Panc1 (cell line): ENCODE data around the gene ZNF789. TPM values are rescaled to one million over a fixed set of nuclear protein-coding genes. Genes with fewer than 3 reads are reported as not detected.

Experiments used
- ATAC-seq: fragments of 200-7000 bp; cut with Tn5 transposase; 2 replicates; pipeline ENCODE4 v1.9.1; 2020; ENCODE audit warnings: mild to moderate bottlenecking, moderate library complexity
- BruUV-seq: library from RNA; stranded (reverse); fragments of 400-500 nt; replicated peaks from 2 replicates; lab custom pipeline; 2021; lab: Mats Ljungman, UMichigan
- CTCF ChIA-PET: fragments of 300-600 bp; sonication (Branson Sonifier 250); formaldehyde crosslinking; loops from one replicate; lab custom pipeline; 2022; ENCODE audit warnings: antibody characterized with exemption; lab: Charles Lee
- POLR2A ChIA-PET: fragments of 300-600 bp; sonication (Branson Sonifier 250); formaldehyde crosslinking; loops from one replicate; lab custom pipeline; 2022; ENCODE audit warnings: antibody characterized with exemption; lab: Charles Lee
- DNase-seq: peaks from one replicate; pipeline ENCODE4 v3.0.0-alpha.2; 2010; ENCODE audit warnings: low read depth, low spot score
- H3K27ac ChIP-seq: 2 replicates; pipeline ENCODE4 v1.5.1; 2011; ENCODE audit warnings: mild to moderate bottlenecking, low read length, inconsistent platforms
- H3K27me3 ChIP-seq: fragments of 200-500 bp; sonication (Bioruptor generic); 2 replicates; pipeline ENCODE4 v1.6.0; 2014; ENCODE audit warnings: low read length, inconsistent platforms; ENCODE audit not compliant: control insufficient read depth, insufficient read depth
- H3K36me3 ChIP-seq: fragments of 200-500 bp; sonication (Bioruptor generic); 2 replicates; pipeline ENCODE4 v1.5.1; 2014; ENCODE audit warnings: inconsistent platforms, mild to moderate bottlenecking, low read length, moderate library complexity; ENCODE audit not compliant: control insufficient read depth, insufficient read depth
- H3K4me1 ChIP-seq: 2 replicates; pipeline ENCODE4 v1.5.1; 2011; ENCODE audit warnings: inconsistent platforms, mild to moderate bottlenecking, low read length, moderate library complexity; ENCODE audit not compliant: control insufficient read depth, insufficient read depth
- H3K4me3 ChIP-seq, 2 experiments: 2 replicates each; pipeline ENCODE4 v1.5.1; 2011 to 2012; ENCODE audit warnings: low read depth in 2 of 2, low read length in 2 of 2, mild to moderate bottlenecking in 2 of 2, inconsistent platforms in 1 of 2, moderate library complexity in 1 of 2
- H3K9me3 ChIP-seq: fragments of 200-500 bp; sonication (Bioruptor generic); 2 replicates; pipeline ENCODE4 v1.5.1; 2014; ENCODE audit warnings: low read depth, mild to moderate bottlenecking, inconsistent platforms, low read length, moderate library complexity; ENCODE audit not compliant: control insufficient read depth, insufficient read depth
- POLR2AphosphoS5 ChIP-seq: IDR thresholded peaks from 2 replicates; pipeline ENCODE4 v1.6.1; 2012; ENCODE audit warnings: mild to moderate bottlenecking, low read depth, low read length, moderate library complexity
- SIN3A ChIP-seq: IDR thresholded peaks from 2 replicates; pipeline ENCODE4 v1.6.1; 2012; ENCODE audit warnings: low read depth, mild to moderate bottlenecking, low read length, moderate library complexity, borderline replicate concordance; ENCODE audit not compliant: insufficient read depth
- TCF7L2 ChIP-seq: IDR thresholded peaks from 2 replicates; pipeline ENCODE4 v1.6.1; 2011; ENCODE audit warnings: mild to moderate bottlenecking, low read depth, low read length, inconsistent platforms
- in situ Hi-C: cut with HindIII; loops from 2 replicates; pipeline ENCODE4 v1.10.0; 2016; ENCODE audit warnings: low sequenced_read_pairs, low pct_unique_long_range_greater_than_20kb
- intact Hi-C: fragments of 100-400 bp; cut with micrococcal nuclease; formaldehyde crosslinking; loops from one replicate; pipeline ENCODE4 v1.10.0; 2022; ENCODE audit not compliant: unreplicated experiment
- total RNA-seq: library from RNA; stranded (reverse); gene quantifications from one replicate; pipeline ENCODE4 v1.2.1, GENCODE V29; 2021; ENCODE audit not compliant: unreplicated experiment
- TF ChIP-seq, protein P1 (sequence below), 2 experiments: IDR thresholded peaks; 2 replicates each; pipeline ENCODE4 v1.6.1; 2011 to 2012; ENCODE audit warnings: low read depth in 2 of 2, control low read depth in 1 of 2, low read length in 1 of 2, mild to moderate bottlenecking in 1 of 2, moderate library complexity in 1 of 2; ENCODE audit not compliant: insufficient read depth in 1 of 2
- TF ChIP-seq, protein P2 (sequence below): fragments of 450-650 bp; IDR thresholded peaks from 2 replicates; pipeline ENCODE4 v1.5.1; 2017; ENCODE audit warnings: mild to moderate bottlenecking

ZNF789 gene
- total RNA-seq, 1 experiment from 2014 or later = 15.1 TPM

- Histone ChIP-seq H3K4me3 (no peak overlapping the region), H3K27ac (no peak overlapping the region), H3K4me1 (no peaks in the 10 kb centered on the region), H3K9me3 (peaks cover 7% of the 10 kb centered on the region; the same call in 1 of the 2 replicates), H3K36me3 (peaks cover 9% of the 10 kb centered on the region; the same call in 1 of the 2 replicates), H3K27me3 (no peaks in the 10 kb centered on the region)
- in situ Hi-C loops = no loop called here
- ChIA-PET CTCF (no interaction called here), POLR2A (no interaction called here)
- DNase-seq = no peak
- intact Hi-C loops = no loop called here
- TF ChIP-seq SIN3A (no peak), TCF7L2 (no peak), POLR2AphosphoS5 (no peak)
- TF ChIP-seq, protein P1, sequence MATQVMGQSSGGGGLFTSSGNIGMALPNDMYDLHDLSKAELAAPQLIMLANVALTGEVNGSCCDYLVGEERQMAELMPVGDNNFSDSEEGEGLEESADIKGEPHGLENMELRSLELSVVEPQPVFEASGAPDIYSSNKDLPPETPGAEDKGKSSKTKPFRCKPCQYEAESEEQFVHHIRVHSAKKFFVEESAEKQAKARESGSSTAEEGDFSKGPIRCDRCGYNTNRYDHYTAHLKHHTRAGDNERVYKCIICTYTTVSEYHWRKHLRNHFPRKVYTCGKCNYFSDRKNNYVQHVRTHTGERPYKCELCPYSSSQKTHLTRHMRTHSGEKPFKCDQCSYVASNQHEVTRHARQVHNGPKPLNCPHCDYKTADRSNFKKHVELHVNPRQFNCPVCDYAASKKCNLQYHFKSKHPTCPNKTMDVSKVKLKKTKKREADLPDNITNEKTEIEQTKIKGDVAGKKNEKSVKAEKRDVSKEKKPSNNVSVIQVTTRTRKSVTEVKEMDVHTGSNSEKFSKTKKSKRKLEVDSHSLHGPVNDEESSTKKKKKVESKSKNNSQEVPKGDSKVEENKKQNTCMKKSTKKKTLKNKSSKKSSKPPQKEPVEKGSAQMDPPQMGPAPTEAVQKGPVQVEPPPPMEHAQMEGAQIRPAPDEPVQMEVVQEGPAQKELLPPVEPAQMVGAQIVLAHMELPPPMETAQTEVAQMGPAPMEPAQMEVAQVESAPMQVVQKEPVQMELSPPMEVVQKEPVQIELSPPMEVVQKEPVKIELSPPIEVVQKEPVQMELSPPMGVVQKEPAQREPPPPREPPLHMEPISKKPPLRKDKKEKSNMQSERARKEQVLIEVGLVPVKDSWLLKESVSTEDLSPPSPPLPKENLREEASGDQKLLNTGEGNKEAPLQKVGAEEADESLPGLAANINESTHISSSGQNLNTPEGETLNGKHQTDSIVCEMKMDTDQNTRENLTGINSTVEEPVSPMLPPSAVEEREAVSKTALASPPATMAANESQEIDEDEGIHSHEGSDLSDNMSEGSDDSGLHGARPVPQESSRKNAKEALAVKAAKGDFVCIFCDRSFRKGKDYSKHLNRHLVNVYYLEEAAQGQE (IDR thresholded peaks at IDR 0.05; ENCODE audit: insufficient read depth in 1 of 2, low read depth in 2 of 2, low read length in 1 of 2) = no peak
- TF ChIP-seq, protein P2, sequence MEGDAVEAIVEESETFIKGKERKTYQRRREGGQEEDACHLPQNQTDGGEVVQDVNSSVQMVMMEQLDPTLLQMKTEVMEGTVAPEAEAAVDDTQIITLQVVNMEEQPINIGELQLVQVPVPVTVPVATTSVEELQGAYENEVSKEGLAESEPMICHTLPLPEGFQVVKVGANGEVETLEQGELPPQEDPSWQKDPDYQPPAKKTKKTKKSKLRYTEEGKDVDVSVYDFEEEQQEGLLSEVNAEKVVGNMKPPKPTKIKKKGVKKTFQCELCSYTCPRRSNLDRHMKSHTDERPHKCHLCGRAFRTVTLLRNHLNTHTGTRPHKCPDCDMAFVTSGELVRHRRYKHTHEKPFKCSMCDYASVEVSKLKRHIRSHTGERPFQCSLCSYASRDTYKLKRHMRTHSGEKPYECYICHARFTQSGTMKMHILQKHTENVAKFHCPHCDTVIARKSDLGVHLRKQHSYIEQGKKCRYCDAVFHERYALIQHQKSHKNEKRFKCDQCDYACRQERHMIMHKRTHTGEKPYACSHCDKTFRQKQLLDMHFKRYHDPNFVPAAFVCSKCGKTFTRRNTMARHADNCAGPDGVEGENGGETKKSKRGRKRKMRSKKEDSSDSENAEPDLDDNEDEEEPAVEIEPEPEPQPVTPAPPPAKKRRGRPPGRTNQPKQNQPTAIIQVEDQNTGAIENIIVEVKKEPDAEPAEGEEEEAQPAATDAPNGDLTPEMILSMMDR = no peak
- no TSS peak for BruUV-seq
- no peak for ATAC-seq
Measured at GRCh38 chr7:99521399-99521798, 48.7 kb downstream of the ZNF789 start.

DNA sequence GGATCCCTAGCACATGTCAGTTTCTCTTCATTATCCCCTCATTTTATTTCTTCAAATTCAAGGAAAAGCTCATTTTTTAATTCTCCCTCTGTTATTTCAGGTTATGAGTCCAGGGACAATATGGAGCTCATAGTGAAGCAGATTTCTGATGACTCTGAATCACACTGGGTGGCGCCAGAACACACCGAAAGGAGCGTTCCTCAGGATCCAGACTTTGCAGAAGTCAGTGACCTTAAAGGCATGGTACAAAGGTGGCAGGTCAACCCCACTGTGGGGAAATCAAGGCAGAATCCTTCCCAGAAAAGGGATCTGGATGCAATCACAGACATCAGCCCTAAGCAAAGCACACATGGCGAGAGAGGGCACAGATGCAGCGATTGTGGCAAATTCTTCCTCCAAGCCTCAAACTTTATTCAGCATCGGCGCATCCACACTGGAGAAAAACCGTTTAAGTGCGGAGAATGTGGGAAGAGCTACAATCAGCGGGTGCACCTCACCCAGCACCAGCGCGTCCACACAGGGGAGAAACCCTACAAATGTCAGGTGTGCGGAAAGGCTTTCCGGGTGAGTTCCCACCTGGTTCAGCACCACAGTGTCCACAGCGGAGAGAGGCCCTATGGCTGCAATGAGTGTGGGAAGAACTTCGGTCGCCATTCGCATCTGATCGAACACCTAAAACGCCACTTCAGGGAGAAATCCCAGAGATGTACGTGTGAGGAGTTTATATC, 53.2 kb downstream of the ZNF789 start:
- CTCF ChIA-PET = interaction anchor here (0.7 to 0.9 kb wide), 2 partner anchors 11 to 20 kb away, joined by 3 to 4 read pairs; no protein-coding TSS in a partner anchor
- DNase-seq = no peak
- in situ Hi-C loops = no loop called here
- Histone ChIP-seq H3K4me1 (no peaks in the 10 kb centered on the region), H3K4me3 (no peak overlapping the region), H3K9me3 (peaks cover 28% of the 10 kb centered on the region), H3K27me3 (no peaks in the 10 kb centered on the region), H3K36me3 (peaks cover 10% of the 10 kb centered on the region; the same call in 1 of the 2 replicates), H3K27ac (no peak overlapping the region)
- TF ChIP-seq, protein P1 (IDR thresholded peaks at IDR 0.05; ENCODE audit: insufficient read depth in 1 of 2, low read depth in 2 of 2, low read length in 1 of 2) = no peak
- TF ChIP-seq POLR2AphosphoS5 (no peak), SIN3A (no peak), TCF7L2 (no peak)
- TF ChIP-seq, protein P2 = no peak
- BruUV-seq = no TSS peak
- intact Hi-C loops = no loop called here
- POLR2A ChIA-PET = interaction anchor here (0.6 to 0.9 kb wide), 2 partner anchors 10 to 16 kb away, joined by 5 to 6 read pairs; no protein-coding TSS in a partner anchor
- ATAC-seq = no peak; the same call in 1 of the 2 replicates
